LNCAP (cell line): ENCODE measurements around the gene SYNE1.

Experiments used
- TF ChIP-seq, protein P1 (sequence below): fragments of 450-650 bp; IDR thresholded peaks from 2 replicates; pipeline ENCODE4 v1.5.1; 2017; ENCODE audit warnings: mild to moderate bottlenecking

SYNE1 gene

DNA sequence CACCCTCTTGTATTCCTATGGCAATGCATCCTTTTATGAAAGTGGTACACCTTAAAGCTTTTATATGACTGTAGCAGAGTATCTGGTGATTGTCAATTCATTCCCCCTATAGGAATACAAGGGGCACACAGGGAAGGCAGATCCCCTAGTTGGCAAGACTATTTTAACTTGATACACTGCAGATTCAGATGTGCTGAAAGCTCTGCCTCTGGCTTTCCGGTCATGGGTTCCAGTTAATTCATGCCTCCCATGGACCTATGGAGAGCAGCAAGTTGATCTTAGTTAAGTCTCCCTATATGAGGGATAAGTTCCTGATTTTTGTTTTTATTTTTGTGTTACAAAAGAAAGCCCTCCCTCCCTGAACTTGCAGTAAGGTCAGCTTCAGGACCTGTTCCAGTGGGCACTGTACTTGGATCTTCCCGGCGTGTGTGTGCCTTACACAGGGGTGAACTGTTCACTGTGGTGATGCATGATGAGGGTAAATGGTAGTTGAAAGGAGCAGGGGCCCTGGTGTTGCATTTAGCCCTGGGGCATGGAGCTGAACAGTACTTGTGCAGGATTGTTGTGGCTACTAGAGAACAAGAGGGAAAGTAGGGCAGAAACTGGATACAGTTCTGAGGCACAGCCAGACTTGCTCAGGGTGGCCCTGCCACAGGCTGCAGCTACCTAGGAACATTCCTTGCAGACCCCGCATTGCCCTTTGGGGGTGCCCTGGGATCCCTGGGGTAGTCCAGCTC lies 537.5 kb downstream of the SYNE1 start:
- TF ChIP-seq, protein P1, sequence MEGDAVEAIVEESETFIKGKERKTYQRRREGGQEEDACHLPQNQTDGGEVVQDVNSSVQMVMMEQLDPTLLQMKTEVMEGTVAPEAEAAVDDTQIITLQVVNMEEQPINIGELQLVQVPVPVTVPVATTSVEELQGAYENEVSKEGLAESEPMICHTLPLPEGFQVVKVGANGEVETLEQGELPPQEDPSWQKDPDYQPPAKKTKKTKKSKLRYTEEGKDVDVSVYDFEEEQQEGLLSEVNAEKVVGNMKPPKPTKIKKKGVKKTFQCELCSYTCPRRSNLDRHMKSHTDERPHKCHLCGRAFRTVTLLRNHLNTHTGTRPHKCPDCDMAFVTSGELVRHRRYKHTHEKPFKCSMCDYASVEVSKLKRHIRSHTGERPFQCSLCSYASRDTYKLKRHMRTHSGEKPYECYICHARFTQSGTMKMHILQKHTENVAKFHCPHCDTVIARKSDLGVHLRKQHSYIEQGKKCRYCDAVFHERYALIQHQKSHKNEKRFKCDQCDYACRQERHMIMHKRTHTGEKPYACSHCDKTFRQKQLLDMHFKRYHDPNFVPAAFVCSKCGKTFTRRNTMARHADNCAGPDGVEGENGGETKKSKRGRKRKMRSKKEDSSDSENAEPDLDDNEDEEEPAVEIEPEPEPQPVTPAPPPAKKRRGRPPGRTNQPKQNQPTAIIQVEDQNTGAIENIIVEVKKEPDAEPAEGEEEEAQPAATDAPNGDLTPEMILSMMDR: no peak

DNA sequence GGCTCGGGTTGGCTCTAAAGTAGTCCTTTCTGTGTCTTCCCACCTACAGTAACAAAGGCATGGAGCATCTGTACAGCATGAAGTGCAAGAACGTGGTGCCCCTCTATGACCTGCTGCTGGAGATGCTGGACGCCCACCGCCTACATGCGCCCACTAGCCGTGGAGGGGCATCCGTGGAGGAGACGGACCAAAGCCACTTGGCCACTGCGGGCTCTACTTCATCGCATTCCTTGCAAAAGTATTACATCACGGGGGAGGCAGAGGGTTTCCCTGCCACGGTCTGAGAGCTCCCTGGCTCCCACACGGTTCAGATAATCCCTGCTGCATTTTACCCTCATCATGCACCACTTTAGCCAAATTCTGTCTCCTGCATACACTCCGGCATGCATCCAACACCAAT lies 538.5 kb downstream of the SYNE1 start:
- TF ChIP-seq, protein P1: no peak

DNA sequence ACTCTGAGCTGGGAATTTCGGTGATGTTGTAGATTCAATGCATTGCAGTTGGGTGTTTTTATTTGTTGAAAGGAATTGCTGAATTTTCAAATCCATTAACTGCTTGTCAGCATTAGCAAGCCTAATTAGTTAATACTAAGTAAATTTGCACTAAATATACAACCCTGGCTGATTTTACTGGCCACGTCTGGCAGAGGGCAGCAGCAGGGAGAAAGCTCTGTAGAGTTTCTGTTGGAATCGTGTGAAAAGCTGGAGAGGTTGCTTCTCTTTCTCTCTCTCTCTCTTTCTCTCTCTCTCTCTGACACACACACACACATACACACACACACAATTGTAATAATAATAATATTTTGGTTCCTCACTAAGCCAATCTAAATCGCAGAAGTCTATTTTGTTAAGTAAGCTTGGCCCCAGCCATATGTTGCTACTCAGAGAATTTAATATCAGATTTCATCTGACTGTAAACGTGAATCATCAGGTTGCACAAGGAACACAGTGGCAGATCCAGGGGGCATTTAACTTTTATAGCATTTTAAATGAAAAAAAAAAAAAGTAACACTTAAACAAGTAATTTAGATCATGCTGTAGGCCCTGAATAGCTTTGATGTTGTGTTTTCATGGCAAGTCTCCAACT lies 540.2 kb downstream of the SYNE1 start:
- TF ChIP-seq, protein P1: peak; percentile 38; the same call in 1 of the 2 replicates

DNA sequence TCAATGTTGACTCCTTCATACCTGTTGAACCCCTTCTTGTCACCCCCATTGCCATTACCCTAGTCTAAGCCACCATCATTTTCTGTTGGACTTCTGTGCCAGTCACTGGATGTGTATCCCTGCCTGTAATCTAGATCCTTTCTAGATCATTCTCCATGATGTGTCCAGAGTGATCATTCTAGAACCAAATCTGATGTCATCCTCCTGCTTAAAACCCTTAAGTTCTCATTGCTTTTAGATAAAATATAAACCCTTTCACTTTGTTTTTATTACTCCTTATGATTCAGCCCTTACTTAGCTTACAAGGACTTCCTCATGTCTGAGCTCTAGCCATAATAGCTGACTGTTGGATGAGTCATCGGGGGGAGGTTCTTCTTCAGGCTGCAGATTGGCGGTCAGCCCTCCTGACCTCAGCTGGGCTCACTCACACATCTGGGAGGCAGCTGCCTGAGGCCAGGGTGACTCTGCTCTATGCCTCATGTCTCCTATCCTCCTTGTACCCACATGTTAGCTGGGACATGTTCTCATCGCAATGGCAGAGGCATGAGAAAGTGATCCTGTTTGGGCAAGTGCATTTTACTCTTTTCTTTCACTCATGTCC lies 542.1 kb downstream of the SYNE1 start:
- TF ChIP-seq, protein P1: no peak

DNA sequence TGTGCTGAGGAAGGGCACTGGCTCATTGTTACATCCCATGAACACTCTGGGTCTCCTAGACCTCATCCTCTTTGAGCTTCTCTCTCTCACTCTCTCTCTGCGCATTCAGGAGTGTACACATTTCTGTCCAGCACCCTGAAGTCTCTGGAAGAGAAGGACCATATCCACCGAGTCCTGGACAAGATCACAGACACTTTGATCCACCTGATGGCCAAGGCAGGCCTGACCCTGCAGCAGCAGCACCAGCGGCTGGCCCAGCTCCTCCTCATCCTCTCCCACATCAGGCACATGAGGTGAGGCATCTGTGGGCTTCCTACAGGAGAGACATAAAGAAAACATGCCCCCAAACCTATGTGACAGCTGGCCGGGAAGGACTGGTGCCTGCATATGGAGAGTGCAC lies 542.9 kb downstream of the SYNE1 start:
- TF ChIP-seq, protein P1: no peak

DNA sequence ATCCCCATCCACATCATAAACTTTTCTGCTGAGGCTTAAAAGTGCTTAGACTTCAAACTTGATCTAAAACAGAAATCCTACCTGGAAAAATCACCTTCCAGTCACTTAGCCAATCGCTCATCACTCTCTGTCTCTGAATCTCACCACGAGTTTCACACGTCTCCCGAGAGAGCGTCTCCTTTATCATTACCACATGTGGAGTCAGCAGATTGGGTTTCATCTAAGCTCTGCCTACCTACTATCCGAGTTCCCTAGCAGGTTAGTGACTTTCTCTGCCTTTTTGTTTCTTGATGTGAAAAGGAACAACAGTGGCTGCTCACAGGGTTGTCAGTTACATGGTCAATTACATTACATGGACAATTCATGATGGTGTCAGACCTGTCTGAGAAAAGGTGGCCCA lies 543.5 kb downstream of the SYNE1 start:
- TF ChIP-seq, protein P1: no peak

DNA sequence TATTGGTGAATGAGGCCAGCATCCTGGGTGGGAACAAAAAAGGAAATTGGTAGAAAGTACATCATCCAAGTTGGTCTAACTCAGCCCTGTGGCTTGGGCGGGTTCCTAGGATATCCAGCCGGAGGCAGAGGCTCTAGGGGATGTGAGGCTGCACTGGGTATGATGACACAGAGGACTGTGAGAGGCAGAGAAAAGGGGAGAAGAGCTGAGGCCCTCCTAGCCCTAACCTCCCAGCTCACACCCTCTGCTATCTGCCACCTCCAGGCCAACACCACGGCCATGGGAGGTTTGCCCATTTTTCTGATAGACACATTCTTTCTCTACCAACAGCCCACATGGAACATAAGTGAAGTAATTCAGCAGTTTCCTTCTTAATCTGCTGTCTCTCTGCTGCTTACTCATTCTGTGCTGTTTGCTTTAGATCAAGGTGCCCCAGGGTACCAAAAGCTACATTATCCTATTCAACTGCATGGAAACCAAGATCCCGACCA lies 545.3 kb downstream of the SYNE1 start:
- TF ChIP-seq, protein P1: no peak
